HG02588 (cell line): ENCODE data around the gene BEX3.

Experiments
- ATAC-seq: cut with Tn5 transposase; IDR thresholded peaks from one replicate; pipeline ENCODE4 v1.9.1; 2021; ENCODE audit warnings: mild to moderate bottlenecking, moderate library complexity; ENCODE audit not compliant: unreplicated experiment

Gene BEX3

GRCh38 chrX:103417933-103418332 lies 41.6 kb downstream of the BEX3 start:
- ATAC-seq: no peak

- ATAC-seq: no peak
Observed at GRCh38 chrX:103418811-103419340, 42.5 kb downstream of the BEX3 start.

- no peak for ATAC-seq
Observed at GRCh38 chrX:103423955-103424638, 47.8 kb downstream of the BEX3 start.
